Hepatic stellate cell (primary cell): ENCODE measurements around the gene PLA2G2F.
"Not testable (repeated sequence)": the region's sequence is repeated elsewhere in the genome, so short reads cannot be mapped to it uniquely, and the experiment has no call there.

ENCODE experiments used
- DNase-seq: peaks from one replicate; pipeline ENCODE4 v3.0.0; 2011; ENCODE audit warnings: low spot score

PLA2G2F gene

DNA sequence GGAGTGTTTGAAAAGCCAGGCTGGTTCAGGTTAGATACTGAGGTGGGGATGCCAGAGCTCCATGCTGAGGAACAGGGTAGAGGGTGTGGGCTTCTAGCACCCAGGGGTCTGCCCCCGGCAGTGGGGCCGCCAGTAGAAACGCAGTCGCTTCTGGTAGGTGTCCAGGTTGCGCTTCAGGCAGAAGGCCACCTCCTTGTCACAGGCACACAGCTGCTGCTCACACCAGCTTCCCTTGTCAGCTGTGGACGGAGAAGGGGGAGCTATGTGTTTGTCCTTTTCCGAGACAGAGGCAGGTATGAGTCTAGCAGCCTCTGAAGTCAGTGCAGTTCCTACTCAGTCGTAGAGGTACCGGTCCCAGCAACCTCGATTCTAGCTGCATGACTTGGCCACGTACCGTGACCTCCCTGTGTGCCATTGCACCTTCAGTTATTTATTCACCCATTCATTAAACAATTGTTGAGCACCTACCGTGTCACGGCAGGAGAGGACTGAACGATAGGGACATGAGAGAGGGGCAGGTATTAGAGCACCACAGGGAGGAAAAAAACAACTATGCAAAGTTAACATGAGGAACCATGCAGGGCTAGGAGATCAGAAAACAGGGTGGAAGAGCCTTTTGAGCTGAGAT is 25.0 kb upstream of the PLA2G2F start:
- DNase-seq, result no peak

DNA sequence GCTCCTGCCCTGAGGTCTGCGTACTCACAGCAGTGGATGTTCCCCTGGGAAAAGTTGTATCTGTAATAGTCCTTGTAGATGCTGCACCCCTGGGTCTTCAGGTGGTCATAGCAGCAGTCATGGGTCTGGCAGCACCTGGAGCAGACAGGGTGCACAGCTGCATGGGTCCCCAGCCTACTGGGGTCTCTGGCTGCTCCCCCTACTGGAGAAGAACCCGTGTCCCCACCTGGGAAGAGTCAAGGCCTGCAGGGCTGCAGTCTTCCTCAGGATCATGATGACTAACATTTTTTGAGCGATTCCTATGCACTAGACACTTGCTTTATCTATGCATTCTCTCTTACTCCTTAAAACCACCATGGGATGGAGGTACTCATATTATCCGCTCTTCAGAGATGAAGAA is 23.6 kb upstream of the PLA2G2F start:
- DNase-seq, result no peak

DNA sequence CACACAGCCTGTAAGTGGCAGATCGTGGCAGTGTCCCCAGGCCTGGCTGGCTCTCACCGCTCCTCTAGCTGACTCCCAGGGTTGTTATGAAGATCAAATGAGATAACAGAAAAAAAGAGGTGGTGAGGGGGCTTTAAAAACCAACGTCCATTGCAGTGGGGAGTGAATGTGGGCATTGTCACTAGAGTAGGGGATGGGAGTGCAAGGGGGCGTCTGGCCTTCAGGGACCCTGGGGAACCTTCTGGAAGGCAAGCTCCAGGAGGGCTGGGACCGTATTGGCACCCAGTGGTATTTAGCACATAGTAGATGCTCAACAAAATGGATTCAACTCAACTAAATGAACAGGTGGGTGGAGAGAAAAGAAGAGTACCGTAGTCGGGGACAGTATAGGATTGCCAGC is 23.2 kb upstream of the PLA2G2F start:
- no peak for DNase-seq

DNA sequence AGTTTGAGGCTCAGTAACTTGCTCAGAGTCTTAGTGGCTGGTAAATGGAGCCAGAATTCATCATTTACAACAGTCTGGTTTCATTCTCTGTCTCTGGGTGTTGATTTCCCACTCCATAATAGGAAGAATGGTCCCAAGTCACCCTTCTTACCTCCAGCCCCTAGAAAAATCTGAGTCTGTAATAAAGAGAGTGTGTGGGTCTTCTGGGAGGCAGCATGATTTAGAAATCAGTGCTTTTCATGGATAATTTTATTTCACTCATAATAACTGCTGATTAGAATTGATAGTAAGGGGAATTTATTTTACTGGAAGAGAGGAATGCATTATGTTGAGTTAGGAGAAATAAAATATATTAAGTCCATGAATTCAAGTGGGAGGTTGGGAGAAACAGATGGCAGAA is 21.9 kb upstream of the PLA2G2F start:
- no peak for DNase-seq

DNA sequence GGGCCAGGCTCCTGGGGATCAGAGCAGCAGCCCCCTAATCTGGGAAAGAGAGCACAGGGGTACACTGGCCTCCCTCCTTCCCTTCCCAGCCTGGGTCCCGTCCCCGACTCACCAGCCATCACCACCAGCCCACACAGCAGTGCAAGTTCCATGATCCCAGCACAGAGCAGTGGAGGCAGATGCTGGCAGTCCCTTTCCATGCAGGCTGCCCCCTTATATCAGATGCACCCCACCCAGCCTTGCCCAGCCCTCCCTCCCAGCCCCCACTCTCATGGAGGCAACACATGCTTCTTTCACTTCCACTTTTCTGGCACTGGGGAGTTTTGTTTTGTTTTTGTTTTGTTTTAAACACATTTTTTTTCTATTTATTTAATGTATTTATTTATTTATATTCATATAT is 19.8 kb upstream of the PLA2G2F start, which contains the start of gene PLA2G2D:
TSS of gene PLA2G2D (minus strand) at position 190 of the 400 bp plus-strand sequence. CDS start at position 152, 38 bp downstream.
- no peak for DNase-seq

DNA sequence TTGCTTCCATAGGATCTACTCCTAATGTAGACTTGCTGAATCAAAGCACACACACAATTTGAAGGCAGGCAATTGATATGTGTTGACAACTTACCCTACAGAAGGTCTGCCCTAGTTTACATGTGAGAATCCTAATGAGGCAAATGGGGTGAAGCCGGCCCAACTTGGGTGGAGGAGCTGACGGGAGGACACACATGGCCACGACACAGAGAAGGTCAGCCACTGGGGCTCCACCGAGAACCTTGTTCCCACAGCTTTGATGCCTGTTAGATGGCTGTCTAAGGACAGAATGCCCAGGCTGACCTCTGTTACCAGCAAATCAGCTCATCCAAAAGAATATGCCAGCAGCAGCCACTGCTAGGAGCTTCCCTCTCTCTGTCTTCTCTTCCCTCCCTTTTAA is 18.3 kb upstream of the PLA2G2F start:
- no peak for DNase-seq

DNA sequence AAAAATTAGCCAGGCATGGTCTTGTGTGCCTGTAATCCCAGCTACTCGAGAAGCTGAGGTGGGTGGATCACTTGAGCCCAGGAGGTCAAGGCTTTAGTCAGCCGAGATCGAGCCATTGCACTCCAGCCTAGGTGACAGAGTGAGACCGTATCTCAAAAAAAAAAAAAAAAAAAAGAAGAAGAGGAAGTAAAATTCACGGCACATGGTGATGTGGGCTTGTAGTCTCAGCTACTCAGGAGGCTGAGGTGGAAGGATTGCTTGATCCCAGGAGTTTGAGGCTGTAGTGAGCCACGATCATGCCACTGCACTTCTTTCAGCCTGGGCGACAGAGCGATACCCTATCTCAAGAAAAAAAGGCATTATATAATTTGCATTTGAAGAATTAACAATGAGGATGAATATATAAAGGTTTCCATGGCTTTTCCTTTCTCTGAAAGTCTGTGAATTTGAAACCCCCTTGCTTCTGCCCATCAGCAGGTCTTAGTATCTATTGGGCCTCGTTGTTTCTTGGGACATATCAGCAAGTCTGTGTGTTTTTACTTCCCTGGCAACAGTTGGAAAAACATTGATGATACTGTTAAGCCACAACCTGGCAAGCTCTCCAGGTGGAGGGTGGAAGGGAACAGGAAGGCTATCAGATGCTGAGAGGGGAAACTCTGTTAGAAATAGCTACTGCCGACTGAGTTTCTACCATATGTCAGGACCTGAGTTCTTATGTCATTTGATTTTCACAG is 15.2 kb upstream of the PLA2G2F start:
- DNase-seq, result no peak

DNA sequence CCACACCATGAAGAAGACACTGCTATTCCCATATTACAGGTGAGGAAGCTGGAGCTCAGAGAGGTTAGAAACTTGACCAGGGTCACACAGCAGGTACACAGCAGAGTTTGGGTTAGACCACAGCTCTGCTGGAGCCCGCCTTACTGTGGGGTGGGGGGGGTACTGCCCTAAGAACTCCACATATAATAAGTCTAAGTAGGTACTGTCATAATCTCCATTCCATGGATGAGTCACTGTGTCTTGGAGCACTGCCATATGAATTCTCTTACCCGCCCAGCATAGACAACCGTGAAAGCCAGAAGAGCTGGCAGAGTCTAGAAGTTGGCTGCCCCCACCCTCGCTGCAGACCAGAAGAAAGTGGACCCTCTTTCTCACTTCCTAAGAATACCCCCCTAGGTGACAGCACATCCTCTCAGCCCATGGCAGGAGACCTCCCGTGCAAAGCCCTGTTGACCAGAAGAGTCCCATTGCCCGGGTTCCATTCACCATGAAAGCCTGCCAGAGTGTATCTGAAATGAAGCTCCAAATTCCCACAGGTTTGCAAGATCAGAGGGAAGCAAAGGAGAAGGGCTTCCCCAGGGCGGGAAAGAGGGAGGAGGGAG is 14.6 kb upstream of the PLA2G2F start:
- DNase-seq, result no peak

DNA sequence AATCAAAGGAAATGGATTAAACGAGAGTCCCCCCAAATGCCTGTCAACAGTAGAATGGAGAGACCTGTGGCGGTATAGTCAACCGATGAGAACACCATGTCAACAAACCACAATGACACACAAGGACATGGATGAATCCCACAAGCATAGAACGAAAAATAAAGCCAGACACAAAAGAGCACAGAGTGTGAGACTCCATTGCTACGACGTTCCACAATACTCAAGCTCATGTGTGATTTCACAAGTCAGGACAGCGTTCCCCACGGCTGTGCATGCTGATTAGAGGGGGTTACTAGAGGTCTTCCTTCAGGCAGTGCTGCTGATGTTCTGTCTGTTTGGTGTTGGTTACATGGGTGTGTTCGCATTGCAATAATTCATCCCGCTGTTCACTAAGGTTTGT is 14.0 kb upstream of the PLA2G2F start:
- DNase-seq, result no peak

DNA sequence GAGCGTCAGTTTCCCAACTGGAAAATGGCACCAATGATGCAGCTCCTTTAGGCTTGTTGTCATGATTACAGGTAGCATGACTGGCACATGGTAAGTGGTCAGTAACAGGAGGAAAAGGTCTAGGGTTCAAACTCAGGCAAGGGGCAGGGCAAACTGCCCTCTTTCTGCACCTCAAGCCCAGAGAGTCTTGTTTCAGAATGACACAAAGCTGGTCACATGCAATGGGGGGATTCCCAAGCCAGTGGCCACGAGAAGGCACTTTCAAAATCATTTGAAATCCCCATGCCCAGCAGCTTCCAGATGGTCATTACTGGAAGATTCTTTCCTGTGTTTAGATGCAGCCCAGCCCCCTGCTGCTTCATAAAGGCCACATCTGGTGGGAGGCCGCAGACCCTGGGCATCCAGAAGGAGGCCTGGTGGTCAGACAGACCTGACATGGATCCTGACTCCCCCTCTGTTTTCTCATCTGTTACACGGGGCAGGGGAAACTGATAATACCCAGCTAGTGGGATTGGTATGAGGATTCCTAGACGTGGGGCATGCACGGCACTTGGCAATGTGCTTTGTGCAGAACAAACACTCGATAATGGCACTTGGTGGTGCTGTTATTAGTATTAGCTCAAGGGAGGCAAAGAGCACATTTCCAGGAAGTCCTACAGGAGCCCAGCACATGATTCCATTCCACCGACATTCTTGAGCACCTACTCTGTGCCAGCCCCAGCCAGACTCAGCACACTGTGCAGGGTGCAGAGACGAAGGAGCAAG is 12.9 kb upstream of the PLA2G2F start:
- DNase-seq, result no peak

DNA sequence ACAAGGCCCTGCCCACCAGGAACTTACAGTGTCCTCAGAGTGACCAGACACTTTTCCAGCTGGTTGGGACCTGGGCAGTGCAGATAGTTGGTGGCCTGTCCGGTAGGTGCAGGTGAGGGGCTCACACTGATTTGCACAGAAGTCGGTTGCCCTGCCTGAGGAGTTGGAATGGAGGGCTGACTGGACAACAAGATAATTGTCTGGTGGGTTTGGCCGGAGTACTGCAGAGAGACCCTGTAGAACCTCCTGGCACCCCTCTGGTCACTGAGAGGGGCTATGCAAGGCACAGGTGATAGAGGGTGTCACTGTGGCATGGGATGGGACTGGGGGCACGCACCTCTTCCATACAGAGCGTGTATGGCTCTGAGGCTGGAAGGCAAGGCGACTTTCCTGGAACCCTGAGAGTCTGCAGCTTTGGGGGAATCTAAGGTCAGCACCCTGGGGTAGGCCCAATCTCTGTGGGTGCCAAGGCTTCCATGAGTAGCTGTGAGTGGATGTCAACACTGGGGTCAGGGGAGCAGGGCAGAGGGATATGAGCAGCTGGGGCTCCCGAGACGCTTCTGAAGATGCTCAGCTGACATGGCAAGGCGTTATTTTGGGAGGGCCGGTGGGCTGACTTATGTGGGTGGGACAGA is 12.2 kb upstream of the PLA2G2F start:
- DNase-seq, result no peak

DNA sequence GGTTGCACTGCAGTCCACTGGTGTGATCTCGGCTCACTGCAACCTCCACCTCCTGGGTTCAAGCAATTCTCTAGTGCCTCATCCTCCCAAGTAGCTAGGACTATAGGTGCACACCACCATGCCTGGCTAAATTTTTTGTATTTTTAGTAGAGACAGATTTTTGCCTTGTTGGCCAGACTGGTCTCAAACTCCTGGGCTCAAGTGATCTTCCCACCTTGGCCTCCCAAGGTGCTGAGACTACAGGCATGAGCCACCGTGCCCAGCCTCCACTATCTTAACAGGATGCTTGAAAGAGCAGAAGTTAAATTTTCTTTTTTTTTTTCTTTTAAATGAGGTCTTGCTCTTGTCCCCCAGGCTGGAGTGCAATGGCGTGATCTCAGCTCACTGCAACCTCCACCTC is 8.6 kb upstream of the PLA2G2F start:
- not testable (repeated sequence) for DNase-seq

DNA sequence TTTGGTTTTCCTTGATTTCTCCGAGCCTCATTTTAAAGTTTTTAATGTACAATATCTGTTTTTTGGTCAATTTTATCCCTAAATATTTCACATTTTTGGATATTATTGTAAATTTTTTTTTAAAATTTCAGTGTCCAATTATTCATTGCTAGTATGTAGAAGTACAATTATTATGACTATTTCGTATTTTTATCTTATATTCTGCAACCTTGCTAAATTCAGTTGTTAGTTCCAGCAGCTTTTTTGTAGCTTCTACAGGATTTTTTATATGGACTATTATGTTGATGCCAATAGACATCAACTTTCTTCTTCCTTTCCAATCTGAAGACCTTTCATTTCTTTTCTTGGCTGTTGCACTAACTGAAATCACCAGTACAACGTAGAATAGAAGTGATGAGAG is 4.1 kb upstream of the PLA2G2F start:
- DNase-seq, result no peak

DNA sequence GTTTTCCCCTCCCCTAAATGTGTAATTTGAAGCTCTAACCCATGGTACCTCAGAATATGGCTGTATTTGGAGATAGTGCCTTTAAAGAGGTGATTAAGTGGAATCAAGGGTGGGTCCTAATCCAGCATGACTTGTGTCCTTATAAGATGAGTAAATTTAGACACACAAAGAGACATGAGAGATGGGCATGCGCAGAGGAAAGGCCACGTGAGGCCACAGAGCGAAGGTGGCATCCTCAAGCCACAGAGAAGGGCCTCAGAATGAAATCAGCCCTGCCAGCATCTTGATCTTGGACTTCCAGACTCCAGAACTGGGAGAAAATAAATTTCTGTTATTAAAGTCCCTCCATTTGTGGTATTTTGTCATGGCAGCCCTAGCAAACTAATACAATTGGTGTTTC is 2.9 kb upstream of the PLA2G2F start:
- no peak for DNase-seq

DNA sequence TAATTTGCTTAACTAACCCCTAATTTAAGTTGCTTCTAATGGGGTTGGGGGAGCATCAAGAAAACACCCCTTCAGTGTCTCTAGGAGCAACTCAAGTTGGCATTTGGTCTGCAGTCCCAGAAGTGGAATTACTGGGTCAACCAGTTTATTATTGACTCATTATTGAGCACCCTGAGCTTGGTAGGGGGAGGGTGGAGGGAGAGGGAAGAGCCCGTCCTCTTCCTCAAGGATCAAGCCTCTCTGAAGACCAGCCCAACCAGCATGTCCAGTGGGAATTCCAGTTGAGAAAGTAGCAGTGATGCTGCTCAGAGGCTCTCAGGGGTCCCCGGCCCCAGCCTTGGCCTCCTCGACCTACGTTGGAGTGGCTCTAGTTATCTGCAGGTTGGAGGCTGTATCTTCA is 2.1 kb upstream of the PLA2G2F start:
- no peak for DNase-seq

DNA sequence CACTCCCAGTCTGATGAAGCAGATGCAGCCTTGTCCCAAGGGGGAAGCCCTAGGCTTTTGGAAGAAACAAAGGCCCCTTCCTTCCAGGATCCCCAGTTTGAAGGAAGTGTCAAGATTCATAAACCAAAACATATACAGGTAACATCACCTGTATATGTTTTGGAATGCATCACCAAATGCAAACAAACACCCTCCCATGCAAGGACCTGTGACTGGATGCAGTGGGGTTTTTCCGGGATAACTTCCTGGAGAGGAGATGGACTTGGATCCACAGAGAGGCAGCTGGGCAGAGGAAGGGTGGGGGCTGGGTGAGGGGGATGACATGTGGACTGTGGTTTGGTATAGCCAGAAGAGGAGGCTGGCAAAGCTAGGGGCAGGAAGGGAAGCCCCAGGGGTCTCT is 1.5 kb upstream of the PLA2G2F start:
- DNase-seq, result no peak

DNA sequence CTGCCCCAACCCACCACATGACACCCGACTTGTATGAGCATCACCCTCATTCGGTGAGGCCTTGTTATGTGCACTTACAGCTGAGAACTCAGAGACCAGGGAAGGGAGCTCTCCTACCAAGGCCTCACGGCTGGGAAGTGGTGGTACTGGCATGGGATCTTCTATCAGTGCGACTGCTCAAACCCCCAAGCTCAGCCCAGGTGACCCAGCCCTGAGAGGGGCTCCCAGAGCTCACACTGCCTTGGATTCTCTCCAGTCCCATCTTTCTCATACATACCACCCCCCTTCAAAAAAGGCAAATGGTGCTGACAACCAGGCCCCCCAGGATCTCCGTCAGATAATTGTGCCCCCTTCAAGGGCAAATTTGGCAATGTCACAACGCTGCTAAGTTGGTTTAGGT is 777 bp upstream of the PLA2G2F start:
- no peak for DNase-seq

DNA sequence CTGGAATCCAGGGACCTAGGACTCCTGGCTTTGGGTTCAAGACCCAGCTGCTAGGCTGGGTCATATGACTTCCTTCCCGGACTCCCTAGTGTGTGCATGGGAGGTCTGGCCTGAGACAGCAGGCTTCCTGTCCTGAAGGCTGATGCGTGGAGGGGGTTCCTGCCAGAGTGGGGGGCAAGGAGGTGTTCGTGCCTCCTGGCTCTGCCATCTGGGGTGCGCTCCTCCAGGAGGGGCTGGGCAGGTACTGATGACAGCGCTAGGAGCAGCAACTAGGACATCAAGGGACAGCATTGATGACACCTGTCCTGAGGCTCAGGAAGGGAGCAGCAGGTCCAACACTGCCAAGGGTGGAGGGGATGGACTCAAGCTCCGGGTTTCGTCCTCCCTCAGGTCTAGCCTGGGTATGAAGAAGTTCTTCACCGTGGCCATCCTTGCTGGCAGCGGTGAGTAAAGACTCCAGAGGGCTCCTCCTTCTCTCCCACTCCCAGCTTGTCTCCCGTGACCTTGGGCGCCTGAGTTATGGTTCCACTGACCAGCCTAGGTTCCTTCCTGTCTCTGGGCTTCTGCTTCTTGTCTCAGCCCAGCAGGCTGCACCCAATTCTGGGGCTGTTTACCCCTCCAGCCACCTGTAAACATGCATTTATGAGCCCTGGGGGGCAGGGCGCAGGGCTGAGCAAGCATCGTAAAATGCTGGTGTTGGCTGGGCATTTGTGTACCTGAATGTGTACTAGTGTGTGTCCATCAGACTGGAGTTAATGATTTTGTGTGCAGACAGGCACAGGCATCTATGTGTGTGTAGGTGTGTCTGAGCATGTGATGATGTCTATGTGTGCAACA is 871 bp downstream of the PLA2G2F start:
- no peak for DNase-seq

DNA sequence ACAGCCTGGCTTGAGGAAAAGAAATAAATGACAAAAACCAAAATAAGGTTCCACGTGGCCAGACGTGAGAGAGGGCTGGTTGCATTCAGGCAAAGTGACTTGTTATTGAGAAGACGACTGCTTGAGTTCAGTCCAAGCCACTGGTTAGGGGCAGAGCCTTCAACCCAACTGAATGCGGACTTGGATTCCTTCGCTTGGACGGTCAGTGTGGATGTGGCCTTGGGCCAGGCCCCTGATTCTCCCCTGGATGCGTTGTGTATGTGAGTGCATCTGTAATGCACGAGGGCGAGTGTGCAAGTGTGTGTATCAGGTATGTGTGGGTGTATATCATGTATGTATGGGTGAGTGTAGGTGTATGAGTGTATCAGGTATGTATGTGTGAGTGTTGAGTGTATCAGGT is 1.9 kb downstream of the PLA2G2F start:
- DNase-seq, result no peak

DNA sequence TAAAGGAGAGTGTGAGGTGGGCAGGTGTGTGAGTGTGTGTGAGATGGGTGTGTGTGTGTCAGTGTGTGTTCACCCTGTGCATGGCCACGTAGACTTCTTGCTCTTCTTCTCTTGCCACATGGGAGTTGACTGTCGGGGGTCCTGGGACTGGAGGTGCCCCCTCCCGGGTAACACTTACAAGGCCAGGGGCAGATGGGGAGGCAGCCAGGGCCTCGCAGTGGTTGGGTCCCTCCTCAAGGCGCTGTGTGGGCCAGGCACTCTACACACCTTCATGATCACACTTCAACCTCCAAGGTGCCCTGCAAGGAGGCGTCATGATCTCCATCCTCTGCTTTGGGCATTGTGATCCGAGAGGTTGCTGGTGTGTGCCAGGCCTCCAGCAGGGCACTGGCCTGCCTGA is 2.3 kb downstream of the PLA2G2F start:
- no peak for DNase-seq

DNA sequence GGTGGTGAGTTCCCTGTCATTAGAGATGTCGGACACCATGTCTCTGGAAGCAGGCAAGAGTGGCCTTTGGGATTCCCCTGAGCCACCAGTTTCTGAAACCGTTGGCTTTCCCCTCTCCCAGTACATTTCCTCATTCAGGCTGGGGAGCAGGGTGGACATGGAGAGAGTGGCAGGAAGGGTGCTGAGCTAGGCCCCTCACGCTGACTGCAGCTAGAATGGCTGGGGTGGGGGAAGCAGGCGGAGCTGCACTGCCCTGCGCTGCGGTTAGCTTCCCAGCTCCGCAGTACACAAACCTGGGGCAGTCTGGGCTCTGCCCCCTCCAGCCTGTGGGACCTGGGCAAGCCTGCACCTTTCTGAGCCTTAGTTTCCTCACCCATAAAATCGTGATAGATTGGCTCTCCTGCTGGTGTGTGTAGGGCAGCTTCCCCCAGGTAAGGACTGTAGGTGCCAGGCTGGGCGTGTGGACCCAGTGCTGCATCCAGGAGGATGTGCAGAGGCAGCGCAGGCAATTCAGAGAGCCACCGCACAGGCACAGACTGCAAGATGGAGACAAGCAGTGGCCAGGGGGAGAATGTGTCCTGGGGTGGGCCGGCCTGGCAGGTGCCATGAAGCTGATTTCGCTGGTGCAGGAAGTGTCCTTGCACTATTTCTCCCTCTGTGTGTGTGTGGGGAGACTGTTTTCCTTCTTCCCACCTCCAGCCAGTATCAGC is 3.0 kb downstream of the PLA2G2F start:
- no peak for DNase-seq
